ENCODE measurements around the gene AIG1.

GRCh38 chr6:143169440-143169839 is 108.8 kb downstream of the AIG1 start:
- no peak for TF ChIP-seq CTCF (IDR thresholded peaks at IDR 0.05)
- TF ChIP-seq POLR2AphosphoS5 (IDR thresholded peaks at IDR 0.05) = no peak
